HUES64 (cell line): ENCODE results near the gene SCRN2.

ENCODE experiments used
- H3K27ac ChIP-seq: 2 replicates; pipeline ENCODE4 v1.7.0; 2013; ENCODE audit warnings: low read depth, low read length, inconsistent platforms
- H3K27me3 ChIP-seq: 2 replicates; pipeline ENCODE4 v1.6.1; 2013; ENCODE audit warnings: mild to moderate bottlenecking, low read length; ENCODE audit not compliant: insufficient read depth
- H3K36me3 ChIP-seq: 2 replicates; pipeline ENCODE4 v1.6.1; 2013; ENCODE audit warnings: mild to moderate bottlenecking, low read length; ENCODE audit not compliant: insufficient read depth
- H3K4me1 ChIP-seq: 2 replicates; pipeline ENCODE4 v1.6.1; 2013; ENCODE audit warnings: mild to moderate bottlenecking, low read length, moderate library complexity; ENCODE audit not compliant: insufficient read depth
- H3K4me3 ChIP-seq: 2 replicates; pipeline ENCODE4 v1.5.1; 2013; ENCODE audit warnings: mild to moderate bottlenecking, low read length, moderate library complexity
- H3K9ac ChIP-seq: 2 replicates; pipeline ENCODE4 v1.6.1; 2013; ENCODE audit warnings: mild to moderate bottlenecking, low read depth, low read length
- H3K9me3 ChIP-seq: 2 replicates; pipeline ENCODE4 v1.6.1; 2013; ENCODE audit warnings: low read depth, low read length; ENCODE audit not compliant: insufficient read depth
- WGBS: fragments of 150-250, 120-280 bp; methylation state at CpG from one replicate; pipeline ENCODE4 v1.1.7; 2013; ENCODE audit warnings: missing lambda C conversion rate; 5-methylcytosine and 5-hydroxymethylcytosine counted together

The SCRN2 gene

DNA sequence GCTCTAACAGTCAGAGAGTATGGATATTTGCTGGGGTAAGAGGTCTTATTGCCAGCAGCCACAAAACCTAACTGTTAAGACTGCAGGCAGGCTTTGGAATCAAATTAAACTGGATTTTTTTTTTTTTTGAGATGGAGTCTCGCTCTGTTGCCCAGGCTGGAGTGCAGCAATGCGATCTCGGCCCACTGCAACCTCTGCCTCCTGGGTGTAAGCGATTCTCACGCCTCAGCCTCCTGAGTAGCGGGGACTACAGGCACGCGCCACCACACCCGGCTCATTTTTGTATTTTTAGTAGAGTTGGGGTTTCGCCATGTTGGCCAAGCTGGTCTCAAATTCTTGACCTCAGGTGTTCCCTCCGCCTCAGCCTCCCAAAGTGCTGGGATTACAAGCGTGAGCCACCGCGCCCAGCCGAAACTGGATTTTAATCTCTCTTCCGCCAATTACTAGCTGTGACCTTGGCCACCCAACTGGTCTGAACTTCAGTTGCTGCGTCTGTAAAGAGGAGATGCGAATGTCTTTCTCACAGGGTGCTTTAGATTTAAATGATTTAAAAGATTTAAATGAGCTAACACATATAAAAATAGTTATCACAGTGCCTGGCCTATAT lies 10.6 kb downstream of the SCRN2 start:
- Histone ChIP-seq H3K9ac (peak overlapping the region; percentile 89), H3K4me1 (no peaks in the 10 kb centered on the region), H3K4me3 (peak overlapping the region; percentile 96), H3K9me3 (no peaks in the 10 kb centered on the region), H3K27me3 (no peaks in the 10 kb centered on the region), H3K27ac (peak overlapping the region; percentile 67; the same call in 1 of the 2 replicates), H3K36me3 (peaks cover 25% of the 10 kb centered on the region)
- WGBS = 88% methylated on average over 18 of the region's 18 CpGs

DNA sequence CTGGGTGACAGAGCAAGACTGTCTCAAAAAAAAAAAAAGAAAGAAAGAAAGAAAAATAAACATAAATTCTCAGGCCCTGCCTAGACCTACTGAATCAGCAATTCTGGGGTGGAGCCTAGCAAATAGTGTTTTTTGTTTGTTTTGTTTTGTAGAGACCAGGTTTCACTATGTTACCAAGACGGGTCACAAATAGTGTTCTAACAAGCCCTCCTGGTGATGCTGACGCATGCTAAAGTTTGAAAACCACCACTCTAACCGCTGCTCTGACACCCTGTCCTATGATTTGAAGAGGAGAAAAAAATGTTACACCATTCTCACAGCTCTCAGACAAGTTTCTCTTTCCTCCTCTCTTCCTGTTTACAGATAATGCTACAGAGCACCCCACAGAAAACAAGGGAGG lies 11.2 kb downstream of the SCRN2 start:
- Histone ChIP-seq H3K9me3 (no peaks in the 10 kb centered on the region), H3K9ac (no peak overlapping the region), H3K4me3 (peak overlapping the region; percentile 96; the same call in 1 of the 2 replicates), H3K4me1 (no peaks in the 10 kb centered on the region), H3K36me3 (peaks cover 29% of the 10 kb centered on the region), H3K27ac (no peak overlapping the region), H3K27me3 (no peaks in the 10 kb centered on the region)
- 97% methylated on average over 3 of the region's 3 CpGs for WGBS

DNA sequence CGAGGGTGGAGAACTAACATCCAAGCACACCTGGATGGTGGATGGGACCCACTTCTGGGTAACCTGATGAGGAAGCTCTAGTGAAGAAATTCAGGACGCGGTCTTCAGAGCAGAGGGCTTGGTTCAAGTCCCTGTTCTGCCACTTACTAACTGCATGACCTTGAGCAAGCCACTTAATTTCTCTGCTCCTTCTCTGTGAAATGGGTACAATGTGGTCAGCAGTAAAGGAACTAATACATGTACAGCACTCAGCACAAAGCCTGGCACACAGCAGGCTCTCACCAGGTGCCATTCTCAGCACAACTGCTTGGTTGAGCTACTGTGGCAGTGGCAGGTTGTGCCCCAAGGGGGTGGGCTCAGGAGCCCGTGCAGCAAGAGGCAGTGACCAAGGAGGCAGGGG lies 17.6 kb downstream of the SCRN2 start:
- Histone ChIP-seq H3K9ac (no peak overlapping the region), H3K27ac (no peak overlapping the region), H3K4me3 (no peak overlapping the region), H3K36me3 (peaks cover 41% of the 10 kb centered on the region), H3K9me3 (no peaks in the 10 kb centered on the region), H3K27me3 (no peaks in the 10 kb centered on the region), H3K4me1 (peaks cover 4% of the 10 kb centered on the region)
- WGBS = 95% methylated on average over 4 of the region's 4 CpGs

DNA sequence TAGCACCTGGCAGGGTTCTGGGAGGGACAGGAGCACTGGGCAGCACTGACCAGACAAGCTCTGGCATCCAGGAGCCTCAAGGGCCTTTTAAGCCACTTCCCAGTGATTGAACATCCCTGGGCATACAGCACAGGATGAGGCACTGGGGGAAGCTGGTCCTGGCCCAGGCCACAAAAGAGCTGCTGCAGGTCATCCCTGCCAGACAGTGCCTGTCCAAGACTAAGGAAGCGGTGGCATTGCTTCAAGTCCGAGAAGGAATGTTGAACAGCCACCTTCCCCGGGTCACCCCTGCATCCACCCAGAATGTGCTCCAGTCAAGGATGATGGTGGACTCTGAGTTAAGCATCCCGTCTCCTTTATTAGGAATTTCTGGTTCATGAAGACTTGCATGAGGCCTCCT lies 18.3 kb downstream of the SCRN2 start:
- no peaks in the 10 kb centered on the region for H3K9me3 ChIP-seq
- H3K36me3 ChIP-seq = peaks cover 35% of the 10 kb centered on the region
- H3K27me3 ChIP-seq = no peaks in the 10 kb centered on the region
- H3K9ac ChIP-seq = no peak overlapping the region
- WGBS = 92% methylated on average over 4 of the region's 4 CpGs
- no peak overlapping the region for H3K4me3 ChIP-seq
- H3K27ac ChIP-seq = no peak overlapping the region
- peaks cover 4% of the 10 kb centered on the region for H3K4me1 ChIP-seq

DNA sequence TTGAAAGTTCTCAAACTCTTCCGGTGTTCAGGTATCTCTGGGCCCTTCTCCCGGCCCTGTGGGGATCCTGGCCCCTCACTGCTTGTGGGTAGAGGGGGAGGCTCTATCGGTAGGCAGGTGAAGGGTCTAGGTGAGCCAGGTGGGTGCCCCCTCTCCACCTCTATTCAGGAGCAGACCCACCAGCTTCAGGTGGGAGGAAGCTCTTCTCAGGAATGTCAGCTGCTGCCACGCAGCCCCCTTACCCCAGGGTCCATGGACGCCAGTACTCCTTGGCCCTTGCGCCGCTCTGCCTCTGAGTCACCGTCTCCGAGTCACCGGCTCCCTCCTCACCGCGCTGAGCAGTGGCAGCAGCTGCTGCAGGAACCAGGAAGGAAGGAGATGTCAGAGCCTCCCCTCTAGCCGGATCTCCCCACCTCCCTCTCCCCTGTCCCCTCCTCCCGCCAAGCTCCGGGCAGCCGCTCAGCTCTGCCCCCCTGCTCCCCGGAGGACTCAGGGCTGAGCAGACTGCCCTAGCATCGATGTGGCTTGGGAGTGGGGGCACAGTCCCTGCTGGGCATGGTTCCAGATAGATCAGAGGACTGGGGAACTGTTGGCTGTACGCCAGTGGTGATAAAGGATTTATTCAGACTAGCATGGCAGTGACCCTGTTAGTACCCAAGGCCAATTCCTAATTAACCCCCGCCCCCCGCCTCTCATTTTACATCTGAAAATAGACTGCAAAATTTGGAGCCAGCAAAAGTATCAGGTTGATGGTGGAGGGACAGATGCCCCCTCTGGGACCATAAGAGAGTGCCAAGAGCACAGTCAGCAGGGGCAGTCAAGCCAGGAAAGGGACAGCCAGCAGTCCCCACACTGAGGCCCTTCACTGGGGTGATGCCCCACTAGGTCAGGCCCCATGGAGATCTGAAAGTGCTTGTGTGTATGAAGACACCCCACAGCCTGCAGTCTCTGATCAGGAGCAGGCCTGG lies 19.4 kb downstream of the SCRN2 start, which contains the start of gene OSBPL7:
Gene OSBPL7 (minus strand): TSS at position 371 of the 968 bp plus-strand sequence. CDS start 1,516 bp downstream, outside the sequence.
- 5% methylated on average over 16 of the region's 21 CpGs for WGBS
- H3K36me3 ChIP-seq = peaks cover 32% of the 10 kb centered on the region
- peak within 1 kb of the TSS; percentile 66 for H3K9ac ChIP-seq
- H3K4me3 ChIP-seq = peak within 1 kb of the TSS; percentile 83
- H3K9me3 ChIP-seq = no peaks in the 10 kb centered on the region
- no peaks in the 10 kb centered on the region for H3K27me3 ChIP-seq
- H3K4me1 ChIP-seq = peaks cover 4% of the 10 kb centered on the region
- no peak within 1 kb of the TSS for H3K27ac ChIP-seq

DNA sequence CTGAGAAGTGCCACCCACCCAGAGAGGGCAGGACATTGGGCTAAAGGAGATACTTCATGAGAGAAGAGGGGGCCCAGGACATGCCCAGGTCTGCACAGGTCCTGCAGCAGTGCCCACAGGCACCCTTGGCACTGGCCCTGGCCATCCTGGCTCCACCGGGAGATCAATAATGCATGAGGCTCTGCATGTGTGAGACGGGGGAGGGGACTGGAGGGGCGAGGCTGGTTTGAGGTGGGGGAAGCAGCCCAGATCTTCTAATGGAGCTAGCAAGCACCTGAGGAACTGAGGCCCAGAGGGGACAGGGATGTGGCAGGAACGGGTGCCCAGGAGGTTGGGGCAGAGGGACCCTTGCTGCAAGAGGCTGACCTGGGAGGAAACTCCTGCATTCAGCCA lies 20.0 kb downstream of the SCRN2 start:
- Histone ChIP-seq H3K36me3 (peaks cover 25% of the 10 kb centered on the region), H3K27me3 (no peaks in the 10 kb centered on the region), H3K27ac (no peak overlapping the region), H3K9me3 (no peaks in the 10 kb centered on the region), H3K4me3 (peak overlapping the region; percentile 83), H3K9ac (peak overlapping the region; percentile 66), H3K4me1 (peaks cover 4% of the 10 kb centered on the region)
- WGBS = 14% methylated on average over 4 of the region's 4 CpGs

DNA sequence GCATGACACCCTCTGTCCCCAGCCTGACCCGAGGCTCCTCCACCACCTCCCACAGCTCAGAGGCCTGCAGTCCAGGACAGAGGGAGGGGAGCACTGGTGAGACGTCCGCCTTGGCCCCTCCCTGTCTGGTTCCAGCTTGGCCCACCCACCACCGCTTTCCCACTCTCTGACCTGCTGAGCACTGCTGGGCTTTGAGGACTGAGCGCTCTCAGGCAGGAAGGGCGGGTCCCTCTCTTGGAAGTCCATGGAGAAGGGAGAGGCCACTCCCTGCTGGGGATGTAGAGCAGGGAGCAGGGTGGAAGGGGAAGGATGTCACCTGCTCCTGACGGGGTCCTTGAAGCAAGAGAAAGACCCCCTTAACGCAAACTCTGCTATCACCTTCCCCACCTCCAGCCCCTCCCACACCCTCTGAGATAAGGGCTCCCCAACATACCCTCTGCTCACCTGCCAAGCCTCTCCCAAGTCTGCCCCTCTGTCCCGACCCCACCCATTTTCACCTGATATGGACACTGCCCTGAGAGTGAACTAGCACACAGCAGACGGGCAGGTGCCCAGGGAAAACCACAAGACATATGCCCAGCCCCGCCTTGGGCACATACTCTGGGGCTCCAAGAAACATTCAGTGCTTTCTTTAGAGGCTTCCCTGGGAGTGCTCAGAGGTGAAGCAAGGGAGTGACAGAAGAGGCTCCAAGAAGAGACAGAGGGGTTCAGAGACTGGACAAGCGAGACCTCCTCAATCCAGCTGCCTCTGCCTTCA lies 20.9 kb downstream of the SCRN2 start:
- WGBS = 83% methylated on average over 12 of the region's 12 CpGs

DNA sequence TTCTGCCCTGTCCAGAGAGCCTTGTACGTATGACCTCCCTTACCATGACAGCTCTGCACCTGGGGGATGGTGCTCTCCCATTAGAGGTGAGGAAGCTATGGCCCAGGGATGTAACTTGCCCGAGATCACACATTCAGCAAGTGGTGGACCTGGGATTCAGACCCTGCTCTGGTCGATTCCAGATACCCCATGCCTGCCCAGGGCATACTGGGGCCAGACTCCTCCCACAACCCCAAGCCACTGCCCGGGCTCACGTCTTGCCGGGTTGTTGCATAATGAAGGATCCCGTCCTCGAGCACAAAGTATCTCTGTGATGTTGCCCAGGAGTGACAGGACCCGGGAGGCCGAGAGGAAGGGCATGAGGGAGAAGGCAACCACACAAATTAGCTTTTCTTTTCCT lies 21.6 kb downstream of the SCRN2 start:
- 87% methylated on average over 10 of the region's 10 CpGs for WGBS
- Histone ChIP-seq H3K9me3 (no peaks in the 10 kb centered on the region), H3K4me1 (peaks cover 4% of the 10 kb centered on the region), H3K4me3 (no peak overlapping the region), H3K27ac (no peak overlapping the region), H3K9ac (no peak overlapping the region), H3K36me3 (peaks cover 18% of the 10 kb centered on the region), H3K27me3 (no peaks in the 10 kb centered on the region)

More for the DNA sequence above, 20.9 kb downstream of the SCRN2 start:
- Histone ChIP-seq H3K4me3 (peak overlapping the region; percentile 83), H3K9me3 (no peaks in the 10 kb centered on the region), H3K36me3 (peaks cover 19% of the 10 kb centered on the region), H3K27me3 (no peaks in the 10 kb centered on the region), H3K27ac (no peak overlapping the region), H3K9ac (no peak overlapping the region), H3K4me1 (peaks cover 4% of the 10 kb centered on the region)

DNA sequence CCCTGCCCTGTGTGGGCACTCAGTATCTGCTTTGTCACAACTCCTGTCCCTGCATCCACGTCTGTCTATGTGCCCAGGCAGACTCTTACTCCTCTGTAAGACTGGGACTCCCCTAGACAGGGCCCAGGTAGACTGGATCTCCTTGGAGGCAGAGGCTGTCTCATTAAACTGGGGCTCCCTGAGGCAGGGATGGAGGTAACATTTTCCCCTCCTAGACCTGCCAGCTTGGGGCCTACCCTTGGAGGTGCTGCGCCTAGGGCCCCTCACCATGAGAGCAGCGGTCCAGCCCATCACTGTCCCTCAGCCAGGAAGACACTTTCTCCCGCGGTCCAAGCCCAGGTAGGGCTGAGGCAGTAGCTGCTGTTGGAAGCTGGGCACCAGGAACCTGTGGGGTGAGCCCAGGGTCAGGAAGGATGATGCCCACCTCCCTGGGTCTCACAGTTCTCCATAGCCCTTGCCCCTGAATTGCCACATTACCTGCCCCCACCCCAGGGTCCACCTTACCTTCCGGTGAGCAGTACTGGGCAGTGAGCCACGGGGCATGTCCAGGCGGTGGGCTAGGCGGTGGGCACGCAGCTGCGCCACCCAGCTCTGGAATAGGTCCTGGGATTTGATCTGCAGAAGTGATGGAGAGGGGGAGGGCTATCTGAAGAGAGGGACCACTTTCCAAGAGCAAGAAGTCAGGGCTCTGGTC lies 22.9 kb downstream of the SCRN2 start:
- 94% methylated on average over 11 of the region's 11 CpGs for WGBS
- H3K36me3 ChIP-seq = peaks cover 7% of the 10 kb centered on the region

DNA sequence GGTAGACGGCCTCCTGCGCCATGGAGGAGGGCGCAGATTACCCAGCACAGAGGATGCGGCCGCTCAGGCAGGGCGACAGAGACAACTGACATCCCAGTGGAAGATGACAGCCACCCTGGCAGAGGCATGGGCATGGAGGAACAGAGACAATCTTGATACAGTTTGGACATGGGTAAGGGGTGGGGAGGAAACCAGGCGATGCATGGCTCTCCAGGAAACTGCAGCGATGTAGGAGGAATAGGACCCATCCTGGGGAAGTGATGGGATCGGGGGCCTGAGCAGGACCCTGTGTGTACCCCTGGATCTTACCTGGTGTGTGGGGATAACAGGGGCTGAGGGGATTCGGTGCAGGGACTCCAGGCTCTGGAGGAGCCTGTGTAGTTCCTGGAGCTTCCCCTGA lies 24.1 kb downstream of the SCRN2 start:
- H3K27me3 ChIP-seq = no peaks in the 10 kb centered on the region
- H3K9me3 ChIP-seq = no peaks in the 10 kb centered on the region
- WGBS = 95% methylated on average over 10 of the region's 10 CpGs
- peaks cover 7% of the 10 kb centered on the region for H3K36me3 ChIP-seq
- peaks cover 2% of the 10 kb centered on the region for H3K4me1 ChIP-seq
- no peak overlapping the region for H3K4me3 ChIP-seq
- no peak overlapping the region for H3K9ac ChIP-seq
- H3K27ac ChIP-seq = no peak overlapping the region

More for the DNA sequence above, 22.9 kb downstream of the SCRN2 start:
- Histone ChIP-seq H3K4me1 (peaks cover 4% of the 10 kb centered on the region), H3K27ac (no peak overlapping the region), H3K4me3 (no peak overlapping the region), H3K9me3 (no peaks in the 10 kb centered on the region), H3K27me3 (no peaks in the 10 kb centered on the region), H3K9ac (no peak overlapping the region)
